Measurements from ENCODE around the gene IPO13. TPM values are rescaled to one million over a fixed set of nuclear protein-coding genes. Genes with fewer than 3 reads are reported as not detected.
A peak's percentile ranks its signal among the peaks of the same experiment; 100 is the strongest.

The IPO13 gene
- total RNA-seq, 1 donor from 2014 or later = 39.2 TPM

- DNase-seq (ENCODE audit: low spot score) = no peak
- Mint-ChIP-seq H3K4me1 (ENCODE audit: low read depth) (peaks cover 20% of the 10 kb centered on the region), H3K9me3 (ENCODE audit: low read depth) (peaks cover 3% of the 10 kb centered on the region), H3K27me3 (ENCODE audit: low read depth) (no peaks in the 10 kb centered on the region), H3K36me3 (ENCODE audit: low read depth) (peaks cover 5% of the 10 kb centered on the region), H3K4me3 (ENCODE audit: unreplicated experiment) (no peak overlapping the region), H3K27ac (ENCODE audit: unreplicated experiment) (no peak overlapping the region)
- TF ChIP-seq CTCF (IDR thresholded peaks at IDR 0.05) = no peak
Observed at GRCh38 chr1:43931711-43932660, 14.8 kb upstream of the IPO13 start.

GRCh38 chr1:43932786-43933385 lies 13.9 kb upstream of the IPO13 start:
- H3K4me1 Mint-ChIP-seq (ENCODE audit: low read depth) = peaks cover 20% of the 10 kb centered on the region
- H3K27ac Mint-ChIP-seq (ENCODE audit: unreplicated experiment) = peak overlapping the region; percentile 42
- H3K9me3 Mint-ChIP-seq (ENCODE audit: low read depth) = peaks cover 3% of the 10 kb centered on the region
- H3K27me3 Mint-ChIP-seq (ENCODE audit: low read depth) = no peaks in the 10 kb centered on the region
- TF ChIP-seq CTCF (IDR thresholded peaks at IDR 0.05) = no peak
- peak overlapping the region; percentile 61 for H3K4me3 Mint-ChIP-seq (ENCODE audit: unreplicated experiment)
- peaks cover 5% of the 10 kb centered on the region for H3K36me3 Mint-ChIP-seq (ENCODE audit: low read depth)
- no peak for DNase-seq (ENCODE audit: low spot score)

GRCh38 chr1:43933386-43934100 lies 13.2 kb upstream of the IPO13 start, which contains the start of gene ARTN:
Gene ARTN, plus strand, starts transcription at chr1:43933801. Its CDS starts 1,856 bp downstream, at chr1:43935657.
- H3K27ac Mint-ChIP-seq (ENCODE audit: unreplicated experiment) = peak within 1 kb of the TSS; percentile 42
- H3K4me1 Mint-ChIP-seq (ENCODE audit: low read depth) = peaks cover 20% of the 10 kb centered on the region
- TF ChIP-seq CTCF (IDR thresholded peaks at IDR 0.05) = no peak
- DNase-seq (ENCODE audit: low spot score) = no peak
- peaks cover 3% of the 10 kb centered on the region for H3K9me3 Mint-ChIP-seq (ENCODE audit: low read depth)
- H3K4me3 Mint-ChIP-seq (ENCODE audit: unreplicated experiment) = peak within 1 kb of the TSS; percentile 61
- peaks cover 2% of the 10 kb centered on the region for H3K27me3 Mint-ChIP-seq (ENCODE audit: low read depth)
- peaks cover 5% of the 10 kb centered on the region for H3K36me3 Mint-ChIP-seq (ENCODE audit: low read depth)

GRCh38 chr1:43934101-43934985 lies 12.4 kb upstream of the IPO13 start:
- TF ChIP-seq CTCF (IDR thresholded peaks at IDR 0.05) = peak; percentile 88
- DNase-seq (ENCODE audit: low spot score) = no peak
- Mint-ChIP-seq H3K9me3 (ENCODE audit: low read depth) (peaks cover 3% of the 10 kb centered on the region), H3K4me3 (ENCODE audit: unreplicated experiment) (peak overlapping the region; percentile 51), H3K27ac (ENCODE audit: unreplicated experiment) (no peak overlapping the region), H3K27me3 (ENCODE audit: low read depth) (peaks cover 2% of the 10 kb centered on the region), H3K4me1 (ENCODE audit: low read depth) (peaks cover 20% of the 10 kb centered on the region), H3K36me3 (ENCODE audit: low read depth) (peaks cover 5% of the 10 kb centered on the region)

Data from chondrocyte (in vitro differentiated cells).